PC-9 (cell line): ENCODE data around the gene TMEM117.

Experiments
- CTCF ChIP-seq: fragments of 200-600 bp; sonication (generic); conservative IDR thresholded peaks from 2 replicates; pipeline ENCODE4 v1.6.1; 2017; ENCODE audit warnings: mixed run types, antibody characterized with exemption, mild to moderate bottlenecking, moderate library complexity
- EZH2 ChIP-seq: fragments of 200-600 bp; sonication (generic); IDR thresholded peaks from 2 replicates; pipeline ENCODE4 v1.8.0; 2017; ENCODE audit warnings: antibody characterized with exemption, low read depth

GRCh38 chr12:44358636-44359035 lies 522.8 kb downstream of the TMEM117 start:
- TF ChIP-seq EZH2 (no peak), CTCF (no peak)
